ENCODE measurements around the gene IFI6. TPM values are rescaled to one million over a fixed set of nuclear protein-coding genes. Genes with fewer than 3 reads are reported as not detected.

The IFI6 gene
- total and polyA plus RNA-seq, 2 of the 8 experiments (the other 6 are each of a cell fraction or from before 2014, with no cell fraction given) = 6.1 to 13.2 TPM

DNA sequence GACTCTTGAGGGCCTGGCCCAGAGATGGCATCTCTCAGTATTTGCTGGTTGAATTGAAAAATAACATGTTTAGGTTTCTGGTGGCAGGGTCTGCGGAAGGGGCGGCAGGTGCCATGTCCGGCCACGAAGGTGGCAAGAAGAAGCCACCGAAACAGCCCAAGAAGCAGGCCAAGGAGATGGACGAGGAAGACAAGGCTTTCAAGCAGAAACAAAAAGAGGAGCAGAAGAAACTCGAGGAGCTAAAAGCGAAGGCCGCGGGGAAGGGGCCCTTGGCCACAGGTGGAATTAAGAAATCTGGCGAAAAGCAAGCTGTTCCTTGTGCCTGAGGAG lies 22.7 kb downstream of the IFI6 start:
- no peaks in the 10 kb centered on the region for H3K9me3 ChIP-seq (ENCODE audit: insufficient read depth in 2 of 2, low read depth in 1 of 2, low read length in 1 of 2)
- H3K9ac ChIP-seq (replicated peaks in 1 of 4; ENCODE audit: extremely low read depth in 1 of 4, low read depth in 3 of 4, low read length in 3 of 4) = no peak overlapping the region
- H2BK20ac ChIP-seq (ENCODE audit: low read length) = no peak overlapping the region
- POLR2A ChIA-PET (ENCODE audit: partially characterized antibody) = no interaction called here
- no peak for DNase-seq (ENCODE audit: low read depth in 1 of 2, low spot score in 2 of 2)
- H2BK120ac ChIP-seq (replicated peaks; ENCODE audit: low read depth, low read length) = no peak overlapping the region
- H2AFZ ChIP-seq (ENCODE audit: low read length) = no peak overlapping the region
- no peaks in the 10 kb centered on the region for H3K36me3 ChIP-seq (ENCODE audit: control insufficient read depth in 2 of 4, insufficient read depth in 4 of 4, low read length in 3 of 4)
- H3K4me3 ChIP-seq (ENCODE audit: extremely low read depth in 1 of 4, insufficient read depth in 2 of 4, low read depth in 3 of 4, low read length in 4 of 4) = no peak overlapping the region
- no peak overlapping the region for H3K56ac ChIP-seq (replicated peaks; ENCODE audit: insufficient read length, low read depth, low read length)
- no peak for FAIRE-seq
- H3K23ac ChIP-seq (ENCODE audit: insufficient read length) = no peak overlapping the region
- no peaks in the 10 kb centered on the region for H3K27me3 ChIP-seq (replicated peaks in 1 of 4; ENCODE audit: control insufficient read depth in 3 of 4, extremely low read depth in 1 of 4, insufficient read depth in 3 of 4, low read length in 3 of 4)
- no peaks in the 10 kb centered on the region for H4K20me1 ChIP-seq (replicated peaks in 1 of 2; ENCODE audit: control insufficient read depth in 1 of 2, insufficient read depth in 2 of 2, low read length in 2 of 2)
- CTCF ChIA-PET (ENCODE audit: partially characterized antibody) = interaction anchor here (0.6 to 6.2 kb wide), 15 partner anchors 10 to 643 kb away, joined by 3 to 47 read pairs (median 3); partner anchors contain the start of gene IFI6
- H2BK15ac ChIP-seq (ENCODE audit: low read length) = no peak overlapping the region
- no peaks in the 10 kb centered on the region for H3K79me2 ChIP-seq (ENCODE audit: control insufficient read depth in 1 of 2, insufficient read depth in 2 of 2, low read length in 2 of 2)
- no peak overlapping the region for H2BK5ac ChIP-seq (ENCODE audit: low read depth, low read length)
- H3K23me2 ChIP-seq (ENCODE audit: low read depth, low read length) = no peaks in the 10 kb centered on the region
- H4K91ac ChIP-seq (replicated peaks; ENCODE audit: insufficient read length, low read length) = no peak overlapping the region
- H3K14ac ChIP-seq (ENCODE audit: insufficient read length) = no peak overlapping the region
- TF ChIP-seq JUND (IDR thresholded peaks at IDR 0.05; ENCODE audit: low read length) (no peak), GTF2F1 (IDR thresholded peaks at IDR 0.05; ENCODE audit: borderline replicate concordance, low read depth, low read length) (no peak), SIX5 (IDR thresholded peaks at IDR 0.05; ENCODE audit: low read depth, low read length) (no peak), KDM4A (IDR thresholded peaks at IDR 0.05; ENCODE audit: low read depth, low read length, severe bottlenecking) (no peak), RNF2 (IDR thresholded peaks at IDR 0.05; ENCODE audit: borderline replicate concordance, low read depth, low read length, missing control alignments, poor library complexity, severe bottlenecking) (no peak)
- TF ChIP-seq, protein P1, sequence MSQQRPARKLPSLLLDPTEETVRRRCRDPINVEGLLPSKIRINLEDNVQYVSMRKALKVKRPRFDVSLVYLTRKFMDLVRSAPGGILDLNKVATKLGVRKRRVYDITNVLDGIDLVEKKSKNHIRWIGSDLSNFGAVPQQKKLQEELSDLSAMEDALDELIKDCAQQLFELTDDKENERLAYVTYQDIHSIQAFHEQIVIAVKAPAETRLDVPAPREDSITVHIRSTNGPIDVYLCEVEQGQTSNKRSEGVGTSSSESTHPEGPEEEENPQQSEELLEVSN (IDR thresholded peaks at IDR 0.05) = no peak
- H3K4me1 ChIP-seq (replicated peaks in 1 of 4; ENCODE audit: control insufficient read depth in 3 of 4, insufficient read depth in 4 of 4, low read length in 3 of 4) = peaks cover 5 to 10% (median 8%) of the 10 kb centered on the region in 4 experiments
- no peak overlapping the region for H3K18ac ChIP-seq (ENCODE audit: extremely low read depth, low read length)
- H3K4ac ChIP-seq (replicated peaks; ENCODE audit: insufficient read length, low read depth, low read length) = no peak overlapping the region
- WGBS, 2 experiments (ENCODE audit: extremely low coverage in 1 of 2, insufficient coverage in 1 of 2, insufficient read length in 1 of 2, insufficient replicate concordance in 2 of 2, low coverage in 1 of 2, low lambda C conversion rate in 2 of 2, missing lambda C conversion rate in 1 of 2) = 92% methylated on average over 11 of the region's 11 CpGs; no CpG with 5 or more reads in 1 of the 2 experiments
- no peak overlapping the region for H4K8ac ChIP-seq (ENCODE audit: extremely low read depth, insufficient read depth, low read length)
- no peak overlapping the region for H3K4me2 ChIP-seq (ENCODE audit: insufficient read depth in 1 of 2, low read depth in 2 of 2, low read length in 2 of 2)
- H4K5ac ChIP-seq (ENCODE audit: insufficient read length, low read depth, low read length) = no peak overlapping the region
- no peak overlapping the region for H2AK5ac ChIP-seq (ENCODE audit: low read depth, low read length)
- no peak overlapping the region for H3K27ac ChIP-seq (ENCODE audit: low read depth, low read length)
- H2BK12ac ChIP-seq (ENCODE audit: low read depth, low read length) = no peak overlapping the region
- no peaks in the 10 kb centered on the region for H3K79me1 ChIP-seq (ENCODE audit: low read depth, low read length)

Measured in H1 (cell line).